CD4-positive, CD25-positive, alpha-beta regulatory T cell (primary cell): ENCODE measurements around the gene TCF4. TPM values are rescaled to one million over a fixed set of nuclear protein-coding genes. Genes with fewer than 3 reads are reported as not detected.

ENCODE experiments used
- ATAC-seq, 2 donors: fragments of 150-1000 bp; cut with Tn5 transposase; one replicate each; pipeline ENCODE4 v1.10.0; 2021; ENCODE audit warnings: low read depth in 2 of 2, moderate number of reproducible peaks in 2 of 2, moderate library complexity in 1 of 2
- DNase-seq, 3 donors: peaks; one replicate each; pipeline versions ENCODE4 v3.0.0 to v3.0.0-alpha.2; 2012 to 2022; ENCODE audit warnings: mixed read lengths in 1 of 3
- H3K27ac ChIP-seq: one replicate; pipeline ENCODE4 v1.7.0; 2013; ENCODE audit warnings: mild to moderate bottlenecking, low read length; ENCODE audit not compliant: insufficient read depth, poor library complexity, severe bottlenecking
- H3K27me3 ChIP-seq: one replicate; pipeline ENCODE4 v1.7.0; 2013; ENCODE audit warnings: low read length; ENCODE audit not compliant: control insufficient read depth, insufficient read depth
- H3K36me3 ChIP-seq: one replicate; pipeline ENCODE4 v1.7.0; 2013; ENCODE audit warnings: mild to moderate bottlenecking, low read length, moderate library complexity; ENCODE audit not compliant: control insufficient read depth, insufficient read depth
- H3K4me1 ChIP-seq: 2 replicates; pipeline ENCODE4 v1.7.0; 2013; ENCODE audit warnings: mild to moderate bottlenecking, low read length; ENCODE audit not compliant: insufficient read depth, control insufficient read depth, poor library complexity, severe bottlenecking
- H3K4me3 ChIP-seq: one replicate; pipeline ENCODE4 v1.7.0; 2013; ENCODE audit warnings: low read depth, mild to moderate bottlenecking, low read length, moderate library complexity
- H3K9me3 ChIP-seq, 2 experiments: 1 replicate in 1 of 2; 2 replicates in 1 of 2; pipeline ENCODE4 v1.7.0; 2013; ENCODE audit warnings: low read length in 2 of 2, mild to moderate bottlenecking in 1 of 2, moderate library complexity in 1 of 2; ENCODE audit not compliant: control insufficient read depth in 2 of 2
- H3K27ac Mint-ChIP-seq, 3 donors: one replicate each; pipeline ENCODE4 v1.8.0; 2020 to 2022; ENCODE audit warnings: mild to moderate bottlenecking in 3 of 3, mixed read lengths in 3 of 3, moderate library complexity in 2 of 3
- H3K27me3 Mint-ChIP-seq: one replicate; pipeline ENCODE4 v1.8.0; 2022; ENCODE audit warnings: mild to moderate bottlenecking, mixed read lengths
- H3K36me3 Mint-ChIP-seq: one replicate; pipeline ENCODE4 v1.8.0; 2020; ENCODE audit warnings: mixed read lengths
- H3K4me1 Mint-ChIP-seq, 4 donors: one replicate each; pipeline ENCODE4 v1.8.0; 2020 to 2022; ENCODE audit warnings: mixed read lengths in 4 of 4, mild to moderate bottlenecking in 1 of 4
- H3K4me3 Mint-ChIP-seq, 4 donors: one replicate each; pipeline ENCODE4 v1.8.0; 2020 to 2022; ENCODE audit warnings: mild to moderate bottlenecking in 4 of 4, mixed read lengths in 4 of 4, moderate library complexity in 3 of 4
- H3K9me3 Mint-ChIP-seq, 7 donors: one replicate each; pipeline ENCODE4 v1.8.0; 2020 to 2022; ENCODE audit warnings: mixed read lengths in 7 of 7, mild to moderate bottlenecking in 3 of 7, moderate library complexity in 2 of 7
- polyA plus RNA-seq, 4 donors: library from polyadenylated mRNA; unstranded; fragments of 300-500 nt; fragmentation: Illumina TruSeq; gene quantifications; one replicate each; pipeline ENCODE4 v1.2.3, GENCODE V29; 2021
- total RNA-seq: library from RNA; stranded (reverse); gene quantifications from one replicate; pipeline ENCODE4 v1.2.3, GENCODE V29; 2022

The TCF4 gene
- total and polyA plus RNA-seq, 5 donors from 2014 or later, result 0.06 to 2.4 (median 0.92) TPM

DNA sequence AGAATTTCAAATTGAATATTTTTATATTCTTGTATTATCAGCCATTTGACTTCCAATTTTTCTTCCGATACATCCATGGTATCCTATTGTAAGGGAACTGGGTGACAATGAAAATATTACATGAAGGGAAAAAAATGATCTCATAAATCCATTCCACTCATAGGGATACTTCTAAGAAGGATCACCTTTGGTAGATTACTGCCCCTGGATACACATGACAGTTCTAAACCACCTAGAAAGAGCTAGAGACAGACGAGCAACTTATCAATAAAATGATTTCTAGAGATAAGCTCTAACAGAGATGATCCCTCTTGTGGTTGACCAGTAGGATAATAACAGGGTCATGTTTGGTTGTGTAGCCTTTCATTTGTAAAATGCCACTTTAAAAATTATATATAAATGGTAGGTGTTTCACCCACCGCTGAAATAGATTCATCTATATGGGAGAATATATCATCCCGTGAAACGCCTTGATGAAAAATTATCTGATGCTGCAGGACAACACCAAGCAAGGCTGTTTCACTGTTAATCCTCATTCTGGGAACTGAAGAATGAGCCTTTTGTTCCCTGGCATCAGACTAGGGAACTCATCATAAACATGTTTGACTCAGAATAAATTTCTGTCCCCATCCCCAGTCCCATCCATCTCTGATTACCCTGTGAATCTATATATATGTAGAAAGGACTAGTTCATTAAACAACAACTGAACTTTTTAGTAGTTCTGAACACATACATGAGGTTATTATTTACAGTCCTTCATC, 180.0 kb downstream of the TCF4 start:
- Mint-ChIP-seq H3K36me3 (no peaks in the 10 kb centered on the region), H3K27me3 (peaks cover 11% of the 10 kb centered on the region), H3K4me1 (peaks cover 0 to 5% (median 0%) of the 10 kb centered on the region in 4 donors), H3K27ac (no peak overlapping the region), H3K9me3 (peaks cover 0 to 3% (median 0%) of the 10 kb centered on the region in 7 donors), H3K4me3 (peak overlapping the region in 1 of 4 donors; percentile 53)
- Histone ChIP-seq H3K4me1 (no peaks in the 10 kb centered on the region), H3K27me3 (no peaks in the 10 kb centered on the region), H3K36me3 (no peaks in the 10 kb centered on the region), H3K9me3 (no peaks in the 10 kb centered on the region), H3K4me3 (no peak overlapping the region), H3K27ac (no peak overlapping the region)
- ATAC-seq (no peak), DNase-seq (no peak)

GRCh38 chr18:55407191-55407590, 180.8 kb downstream of the TCF4 start:
- no peaks in the 10 kb centered on the region for H3K36me3 Mint-ChIP-seq

GRCh38 chr18:55406451-55406991, 181.5 kb downstream of the TCF4 start:
- Mint-ChIP-seq H3K27me3 (peaks cover 11% of the 10 kb centered on the region), H3K36me3 (no peaks in the 10 kb centered on the region), H3K4me3 (no peak overlapping the region), H3K27ac (no peak overlapping the region), H3K4me1 (peaks cover 0 to 5% (median 0%) of the 10 kb centered on the region in 4 donors), H3K9me3 (peaks cover 0 to 3% (median 0%) of the 10 kb centered on the region in 7 donors)
- Histone ChIP-seq H3K4me1 (no peaks in the 10 kb centered on the region), H3K4me3 (no peak overlapping the region), H3K27me3 (no peaks in the 10 kb centered on the region), H3K9me3 (no peaks in the 10 kb centered on the region), H3K36me3 (no peaks in the 10 kb centered on the region), H3K27ac (no peak overlapping the region)
- DNase-seq (no peak), ATAC-seq (no peak)

More at GRCh38 chr18:55407191-55407590, 180.8 kb downstream of the TCF4 start:
- no peak overlapping the region for H3K27ac Mint-ChIP-seq
- no peak overlapping the region for H3K4me3 Mint-ChIP-seq
- H3K27me3 Mint-ChIP-seq, result peaks cover 11% of the 10 kb centered on the region
- H3K9me3 Mint-ChIP-seq, result peaks cover 0 to 3% (median 0%) of the 10 kb centered on the region in 7 donors
- no peaks in the 10 kb centered on the region for H3K27me3 ChIP-seq
- H3K4me1 ChIP-seq, result no peaks in the 10 kb centered on the region
- DNase-seq (no peak), ATAC-seq (no peak)
- no peaks in the 10 kb centered on the region for H3K36me3 ChIP-seq
- H3K9me3 ChIP-seq, result no peaks in the 10 kb centered on the region
- H3K4me1 Mint-ChIP-seq, result peaks cover 0 to 5% (median 0%) of the 10 kb centered on the region in 4 donors
- no peak overlapping the region for H3K4me3 ChIP-seq
- H3K27ac ChIP-seq, result no peak overlapping the region

DNA sequence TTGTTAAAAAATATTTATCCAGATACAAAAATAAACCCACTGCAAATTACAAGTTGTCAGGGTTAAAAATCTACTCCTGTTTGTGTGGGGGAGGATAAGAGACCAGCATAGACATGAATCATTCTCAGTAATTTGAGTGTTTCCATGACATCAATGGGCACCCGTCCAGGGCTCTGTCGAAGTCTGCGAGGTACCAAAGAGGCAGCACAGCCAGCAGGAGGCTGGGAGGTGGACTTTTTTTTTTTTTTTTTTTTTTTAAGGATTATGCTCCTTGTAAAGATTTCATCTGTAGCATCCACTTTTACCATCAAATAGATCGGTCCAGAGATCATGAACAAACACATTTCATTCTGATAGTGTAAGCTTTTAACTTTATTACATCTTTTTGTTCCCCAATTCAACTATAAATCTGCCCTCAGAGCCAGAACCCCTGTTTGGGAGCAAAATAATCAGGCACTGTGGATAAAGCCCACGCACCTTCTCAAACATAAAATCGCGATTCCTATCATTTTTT, 182.0 kb downstream of the TCF4 start:
- H3K36me3 ChIP-seq, result no peaks in the 10 kb centered on the region
- Mint-ChIP-seq H3K27ac (no peak overlapping the region), H3K27me3 (peaks cover 11% of the 10 kb centered on the region), H3K4me1 (peaks cover 0 to 5% (median 0%) of the 10 kb centered on the region in 4 donors), H3K9me3 (peaks cover 0 to 3% (median 0%) of the 10 kb centered on the region in 7 donors), H3K4me3 (no peak overlapping the region), H3K36me3 (no peaks in the 10 kb centered on the region)
- no peaks in the 10 kb centered on the region for H3K4me1 ChIP-seq
- DNase-seq (no peak), ATAC-seq (no peak)
- H3K9me3 ChIP-seq, result no peaks in the 10 kb centered on the region
- H3K4me3 ChIP-seq, result no peak overlapping the region
- no peak overlapping the region for H3K27ac ChIP-seq
- H3K27me3 ChIP-seq, result no peaks in the 10 kb centered on the region

GRCh38 chr18:55405475-55405874, 182.5 kb downstream of the TCF4 start:
- Histone ChIP-seq H3K36me3 (no peaks in the 10 kb centered on the region), H3K4me1 (no peaks in the 10 kb centered on the region), H3K27me3 (no peaks in the 10 kb centered on the region), H3K27ac (no peak overlapping the region), H3K4me3 (no peak overlapping the region), H3K9me3 (no peaks in the 10 kb centered on the region)
- Mint-ChIP-seq H3K36me3 (no peaks in the 10 kb centered on the region), H3K4me1 (peaks cover 0 to 5% (median 0%) of the 10 kb centered on the region in 4 donors), H3K27me3 (peaks cover 11% of the 10 kb centered on the region), H3K4me3 (no peak overlapping the region), H3K9me3 (peaks cover 0 to 3% (median 0%) of the 10 kb centered on the region in 7 donors), H3K27ac (no peak overlapping the region)
- ATAC-seq (no peak), DNase-seq (no peak)

GRCh38 chr18:55404832-55405465, 183.0 kb downstream of the TCF4 start:
- no peaks in the 10 kb centered on the region for H3K9me3 ChIP-seq
- DNase-seq (no peak), ATAC-seq (no peak)
- H3K27ac ChIP-seq, result no peak overlapping the region
- no peak overlapping the region for H3K4me3 ChIP-seq
- no peaks in the 10 kb centered on the region for H3K27me3 ChIP-seq
- H3K4me3 Mint-ChIP-seq, result no peak overlapping the region
- H3K9me3 Mint-ChIP-seq, result peaks cover 0 to 3% (median 0%) of the 10 kb centered on the region in 7 donors
- peaks cover 11% of the 10 kb centered on the region for H3K27me3 Mint-ChIP-seq
- peaks cover 0 to 5% (median 0%) of the 10 kb centered on the region in 4 donors for H3K4me1 Mint-ChIP-seq
- H3K4me1 ChIP-seq, result no peaks in the 10 kb centered on the region
- no peaks in the 10 kb centered on the region for H3K36me3 Mint-ChIP-seq
- H3K27ac Mint-ChIP-seq, result no peak overlapping the region
- H3K36me3 ChIP-seq, result no peaks in the 10 kb centered on the region

DNA sequence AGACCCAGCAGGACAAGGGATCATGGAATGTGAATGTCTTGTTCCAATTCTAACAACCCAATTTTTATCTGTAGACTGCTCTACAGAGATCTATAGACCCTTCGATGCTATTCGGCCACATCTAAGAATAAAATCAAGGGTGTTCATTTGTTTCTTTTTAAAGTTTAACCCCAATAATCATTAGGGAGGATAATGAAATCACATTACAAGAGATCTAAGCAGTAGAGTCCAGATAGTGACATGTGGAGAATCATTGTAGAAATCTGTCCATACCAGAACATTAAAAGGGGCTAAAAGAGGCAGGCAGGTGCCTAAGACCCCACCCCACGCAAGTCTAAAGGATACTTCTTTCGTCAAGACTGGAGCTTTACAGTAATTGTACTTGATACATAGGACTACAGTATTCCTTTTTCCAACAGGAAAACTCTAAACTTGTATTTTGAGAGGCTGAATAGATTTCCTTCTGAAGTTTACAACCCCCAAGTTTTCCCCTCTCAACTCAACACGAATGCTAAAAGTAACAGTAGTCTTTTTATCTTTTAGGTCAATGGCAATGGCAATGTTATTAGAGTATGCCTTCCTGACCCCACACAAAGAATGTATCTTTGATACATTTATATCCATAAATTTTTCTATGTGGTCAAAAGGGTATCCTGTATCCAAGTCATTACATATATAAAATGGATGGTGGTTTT, 183.7 kb downstream of the TCF4 start:
- no peak for ATAC-seq

More for the DNA sequence above, 183.7 kb downstream of the TCF4 start:
- H3K36me3 Mint-ChIP-seq, result no peaks in the 10 kb centered on the region
- H3K9me3 ChIP-seq, result no peaks in the 10 kb centered on the region
- H3K4me3 Mint-ChIP-seq, result no peak overlapping the region
- no peak overlapping the region for H3K27ac ChIP-seq
- H3K27ac Mint-ChIP-seq, result no peak overlapping the region
- H3K9me3 Mint-ChIP-seq, result peaks cover 0 to 3% (median 0%) of the 10 kb centered on the region in 7 donors
- DNase-seq, result no peak
- no peaks in the 10 kb centered on the region for H3K36me3 ChIP-seq
- H3K4me1 ChIP-seq, result no peaks in the 10 kb centered on the region
- H3K27me3 Mint-ChIP-seq, result peaks cover 11% of the 10 kb centered on the region
- H3K27me3 ChIP-seq, result no peaks in the 10 kb centered on the region
- no peak overlapping the region for H3K4me3 ChIP-seq
- peaks cover 0 to 5% (median 0%) of the 10 kb centered on the region in 4 donors for H3K4me1 Mint-ChIP-seq
